Spleen (tissue), 11 donors: ENCODE results near the gene HACD2. TPM values are rescaled to one million over a fixed set of nuclear protein-coding genes. Genes with fewer than 3 reads are reported as not detected.

ENCODE experiments used
- DNase-seq: peaks from one replicate; pipeline ENCODE4 v3.0.0-alpha.2; 2020
- H3K27ac ChIP-seq, 8 donors: fragments of 200-600 bp; sonication (generic) in 7 of 8; 1 replicate in 4 of 8; 2 replicates in 4 of 8; pipeline versions ENCODE4 v1.5.0 to v1.8.0; 2016 to 2021; ENCODE audit warnings: inconsistent platforms in 4 of 8, mild to moderate bottlenecking in 4 of 8, moderate library complexity in 1 of 8
- H3K27me3 ChIP-seq, 7 donors: fragments of 200-600 bp; sonication (generic) in 6 of 7; replicated peaks in 1 of 7; 1 replicate in 4 of 7; 2 replicates in 3 of 7; pipeline versions ENCODE4 v1.5.0 to v1.8.0; 2016 to 2021; ENCODE audit warnings: inconsistent platforms in 3 of 7, mild to moderate bottlenecking in 1 of 7
- H3K36me3 ChIP-seq, 6 donors: fragments of 200-600 bp; sonication (generic) in 5 of 6; 1 replicate in 4 of 6; 2 replicates in 2 of 6; pipeline versions ENCODE4 v1.5.0 to v1.8.0; 2016 to 2021; ENCODE audit warnings: inconsistent platforms in 2 of 6
- H3K4me1 ChIP-seq, 6 donors: fragments of 200-600 bp; sonication (generic) in 5 of 6; 1 replicate in 3 of 6; 2 replicates in 3 of 6; pipeline versions ENCODE4 v1.5.0 to v1.8.0; 2016 to 2021; ENCODE audit warnings: inconsistent platforms in 3 of 6
- H3K4me3 ChIP-seq, 8 donors: fragments of 200-600 bp; sonication (generic) in 7 of 8; 1 replicate in 4 of 8; 2 replicates in 4 of 8; pipeline versions ENCODE4 v1.5.0 to v1.8.0; 2016 to 2021; ENCODE audit warnings: inconsistent platforms in 4 of 8, mild to moderate bottlenecking in 4 of 8, moderate library complexity in 2 of 8
- H3K9me3 ChIP-seq, 8 donors: fragments of 200-600 bp; sonication (generic) in 7 of 8; 1 replicate in 4 of 8; 2 replicates in 4 of 8; pipeline versions ENCODE4 v1.5.0 to v1.8.0; 2016 to 2021; ENCODE audit warnings: inconsistent platforms in 4 of 8
- CTCF ChIP-seq, 11 experiments: fragments of 200-600 bp in 7 of 11; fragments of 450-650 bp in 4 of 11; sonication (generic) in 4 of 11; IDR thresholded peaks in 8 of 11; conservative IDR thresholded peaks in 3 of 11; 1 replicate in 7 of 11; 2 replicates in 4 of 11; pipeline versions ENCODE4 v1.4.0 to v1.8.0; 2016 to 2021; ENCODE audit warnings: antibody characterized with exemption in 11 of 11, inconsistent platforms in 4 of 11, mild to moderate bottlenecking in 1 of 11
- POLR2A ChIP-seq, 3 donors: fragments of 450-650 bp; IDR thresholded peaks; one replicate each; pipeline ENCODE4 v1.5.1; 2017; ENCODE audit warnings: antibody characterized with exemption in 3 of 3, mild to moderate bottlenecking in 1 of 3
- POLR2AphosphoS5 ChIP-seq, 3 donors: sonication (generic); formaldehyde crosslinking; IDR thresholded peaks; one replicate each; pipeline ENCODE4 v1.5.1; 2017; ENCODE audit warnings: antibody characterized with exemption in 3 of 3
- WGBS, 5 donors: extraction: QIAGEN DNeasy Blood & Tissue Kit in 3 of 5; methylation state at CpG; one replicate each; pipeline versions ENCODE4 v1.1.5 to v1.1.7; 2013 to 2018; 5-methylcytosine and 5-hydroxymethylcytosine counted together
- intact Hi-C: fragments of 100-400 bp; cut with DNase I; formaldehyde crosslinking; loops from one replicate; pipeline ENCODE4 v1.15.0; 2023; ENCODE audit warnings: low total_unique reads
- polyA plus RNA-seq, 3 donors: library from polyadenylated mRNA; stranded (reverse); fragments of 200-250 nt; gene quantifications; one replicate each; pipeline ENCODE4 v1.2.1, GENCODE V29; 2013
- total RNA-seq, 7 donors: library from RNA; depleted of rRNA in 3 of 7; stranded (reverse); fragments of >200 nt in 3 of 7; fragmentation: NEBNext Ultra II Directional in 4 of 7; extraction: Animal tissue kit (Norgen Biotek cat#: 25700) in 4 of 7; gene quantifications; one replicate each; pipeline versions ENCODE4 v1.1.0 to v1.2.1, GENCODE V29; 2016 to 2021
- donor health status: healthy with polysubstance abuse.
- donor health status: DM: no; HTN: no; CAD: no; lungs with moderate emphysema.
- donor health status: DM: no; HTN: no; CAD: no.
- donor health status: Bipolar disorder and iron deficiency.
- donor health status: healthy.
- donor health status: DM: no; HTN: no; CAD: no.
- donor health status: DM: yes; HTN: yes; CAD: no.

Gene HACD2
- total and polyA plus RNA-seq, 10 donors: 6.0 to 26.6 (median 18.9) TPM

- peaks cover 0 to 19% (median 2%) of the 10 kb centered on the region in 6 donors for H3K4me1 ChIP-seq
- TF ChIP-seq POLR2AphosphoS5 (IDR thresholded peaks at IDR 0.05) (peak in 1 of 3 donors; percentile 10), CTCF (IDR thresholded peaks at IDR 0.05 in 8 of 11, conservative IDR thresholded peaks at IDR 0.05 in 3 of 11) (no peak), POLR2A (IDR thresholded peaks at IDR 0.05) (no peak)
- intact Hi-C loops: no loop called here
- H3K4me3 ChIP-seq: no peak overlapping the region
- 85 to 89% (median 87%) methylated on average over 3 to 6 of the region's 6 CpGs for WGBS, 5 donors
- H3K36me3 ChIP-seq: peaks cover 0 to 80% (median 2%) of the 10 kb centered on the region in 6 donors
- H3K27ac ChIP-seq: no peak overlapping the region
- no peaks in the 10 kb centered on the region for H3K9me3 ChIP-seq
- no peaks in the 10 kb centered on the region for H3K27me3 ChIP-seq
- DNase-seq: no peak
Observed at GRCh38 chr3:123627673-123628670, 43.1 kb upstream of the HACD2 start.

GRCh38 chr3:123626881-123627280 lies 42.0 kb upstream of the HACD2 start:
- WGBS, 5 donors: 87 to 94% (median 93%) methylated on average over 7 of the region's 7 CpGs
- no peak for DNase-seq
- no peak for TF ChIP-seq POLR2A (IDR thresholded peaks at IDR 0.05)
- TF ChIP-seq POLR2AphosphoS5 (IDR thresholded peaks at IDR 0.05): no peak
- no peak for TF ChIP-seq CTCF (IDR thresholded peaks at IDR 0.05 in 8 of 11, conservative IDR thresholded peaks at IDR 0.05 in 3 of 11)
- Histone ChIP-seq H3K27ac (no peak overlapping the region), H3K4me1 (peaks cover 0 to 10% (median 2%) of the 10 kb centered on the region in 6 donors), H3K9me3 (no peaks in the 10 kb centered on the region), H3K4me3 (no peak overlapping the region), H3K36me3 (peaks cover 0 to 86% (median 2%) of the 10 kb centered on the region in 6 donors), H3K27me3 (no peaks in the 10 kb centered on the region)
- intact Hi-C loops: no loop called here

GRCh38 chr3:123624302-123624701 lies 39.4 kb upstream of the HACD2 start:
- TF ChIP-seq POLR2A (IDR thresholded peaks at IDR 0.05) (no peak), POLR2AphosphoS5 (IDR thresholded peaks at IDR 0.05) (no peak), CTCF (IDR thresholded peaks at IDR 0.05 in 8 of 11, conservative IDR thresholded peaks at IDR 0.05 in 3 of 11) (no peak)
- H3K36me3 ChIP-seq: peaks cover 0 to 71% (median 0%) of the 10 kb centered on the region in 6 donors
- H3K4me1 ChIP-seq: peaks cover 2 to 29% (median 14%) of the 10 kb centered on the region in 6 donors
- no peak overlapping the region for H3K27ac ChIP-seq
- 72 to 88% (median 84%) methylated on average over 1 of the region's 1 CpG for WGBS, 5 donors
- H3K9me3 ChIP-seq: no peaks in the 10 kb centered on the region
- H3K4me3 ChIP-seq: no peak overlapping the region
- no peak for DNase-seq
- intact Hi-C loops: no loop called here
- H3K27me3 ChIP-seq: no peaks in the 10 kb centered on the region

- H3K4me1 ChIP-seq: peaks cover 8 to 38% (median 23%) of the 10 kb centered on the region in 6 donors
- intact Hi-C loops: no loop called here
- DNase-seq: no peak
- no peaks in the 10 kb centered on the region for H3K27me3 ChIP-seq
- no peak overlapping the region for H3K27ac ChIP-seq
- H3K36me3 ChIP-seq: peaks cover 0 to 64% (median 0%) of the 10 kb centered on the region in 6 donors
- no peak overlapping the region for H3K4me3 ChIP-seq
- WGBS, 5 donors: 86 to 91% (median 89%) methylated on average over 5 of the region's 5 CpGs
- H3K9me3 ChIP-seq: no peaks in the 10 kb centered on the region
- TF ChIP-seq POLR2A (IDR thresholded peaks at IDR 0.05): no peak
- no peak for TF ChIP-seq POLR2AphosphoS5 (IDR thresholded peaks at IDR 0.05)
Observed at GRCh38 chr3:123623346-123623880, 38.6 kb upstream of the HACD2 start.
